H1 (cell line): ENCODE data around the gene CERT1. TPM values are rescaled to one million over a fixed set of nuclear protein-coding genes. Genes with fewer than 3 reads are reported as not detected.

ENCODE experiments used
- CTCF ChIA-PET: fragments of 300-600 bp; sonication (Branson Sonifier 250); formaldehyde crosslinking; loops from one replicate; lab custom pipeline; 2021; ENCODE audit not compliant: partially characterized antibody; lab: Charles Lee
- POLR2A ChIA-PET: fragments of 300-600 bp; sonication (Branson Sonifier 250); formaldehyde crosslinking; loops from one replicate; lab custom pipeline; 2021; ENCODE audit warnings: inconsistent platforms; ENCODE audit not compliant: partially characterized antibody; lab: Charles Lee
- DNase-seq, 2 experiments: peaks; one replicate each; pipeline versions ENCODE4 v3.0.0 to v3.0.0-alpha.2; 2010 to 2022; ENCODE audit warnings: low spot score in 2 of 2, low read depth in 1 of 2, mixed read lengths in 1 of 2
- FAIRE-seq: peaks from 2 replicates; lab custom pipeline; 2011; peaks lifted over from hg19 to GRCh38; lab: Jason Lieb, UNC
- H2AFZ ChIP-seq: 2 replicates; pipeline ENCODE4 v1.8.1; 2012; ENCODE audit warnings: low read length, inconsistent platforms
- H2AK5ac ChIP-seq: 2 replicates; pipeline ENCODE4 v1.6.1; 2013; ENCODE audit warnings: low read depth, low read length
- H2BK120ac ChIP-seq: replicated peaks from 2 replicates; pipeline ENCODE3; 2013; ENCODE audit warnings: low read depth, low read length, inconsistent platforms
- H2BK12ac ChIP-seq: 2 replicates; pipeline ENCODE4 v1.6.1; 2013; ENCODE audit warnings: low read depth, low read length
- H2BK15ac ChIP-seq: 2 replicates; pipeline ENCODE4 v1.6.1; 2013; ENCODE audit warnings: low read length
- H2BK20ac ChIP-seq: 2 replicates; pipeline ENCODE4 v1.6.1; 2013; ENCODE audit warnings: low read length
- H2BK5ac ChIP-seq: 2 replicates; pipeline ENCODE4 v1.6.1; 2013; ENCODE audit warnings: low read depth, low read length
- H3K14ac ChIP-seq: 2 replicates; pipeline ENCODE4 v1.6.1; 2013; ENCODE audit warnings: inconsistent platforms; ENCODE audit not compliant: insufficient read length
- H3K18ac ChIP-seq: 2 replicates; pipeline ENCODE4 v1.6.1; 2013; ENCODE audit warnings: low read length; ENCODE audit errors: extremely low read depth
- H3K23ac ChIP-seq: 2 replicates; pipeline ENCODE4 v1.6.1; 2013; ENCODE audit warnings: inconsistent platforms; ENCODE audit not compliant: insufficient read length
- H3K23me2 ChIP-seq: 2 replicates; pipeline ENCODE4 v1.6.1; 2013; ENCODE audit warnings: low read depth, low read length
- H3K27ac ChIP-seq: 2 replicates; pipeline ENCODE4 v1.6.1; 2011; ENCODE audit warnings: low read depth, low read length, inconsistent platforms
- H3K27me3 ChIP-seq, 4 experiments: replicated peaks in 1 of 4; 1 replicate in 1 of 4; 2 replicates in 3 of 4; pipeline versions ENCODE4 v1.6.1 to v1.8.1; 2011 to 2013; ENCODE audit warnings: low read length in 3 of 4, mild to moderate bottlenecking in 3 of 4, inconsistent platforms in 2 of 4, mixed read lengths in 2 of 4, moderate library complexity in 1 of 4; ENCODE audit not compliant: control insufficient read depth in 3 of 4, insufficient read depth in 3 of 4; ENCODE audit errors: extremely low read depth in 1 of 4
- H3K36me3 ChIP-seq, 4 experiments: 2 replicates each; pipeline versions ENCODE4 v1.6.1 to v1.8.1; 2011 to 2013; ENCODE audit warnings: mild to moderate bottlenecking in 4 of 4, low read length in 3 of 4, moderate library complexity in 2 of 4, control low read depth in 1 of 4, inconsistent platforms in 1 of 4; ENCODE audit not compliant: insufficient read depth in 4 of 4, control insufficient read depth in 2 of 4
- H3K4ac ChIP-seq: replicated peaks from 2 replicates; pipeline ENCODE3; 2013; ENCODE audit warnings: low read length, low read depth, mixed read lengths, inconsistent platforms; ENCODE audit not compliant: insufficient read length
- H3K4me1 ChIP-seq, 4 experiments: replicated peaks in 1 of 4; 1 replicate in 1 of 4; 2 replicates in 3 of 4; pipeline versions ENCODE4 v1.6.1 to v1.8.1; 2011 to 2013; ENCODE audit warnings: low read length in 3 of 4, inconsistent platforms in 2 of 4, mixed read lengths in 1 of 4; ENCODE audit not compliant: insufficient read depth in 4 of 4, control insufficient read depth in 3 of 4
- H3K4me2 ChIP-seq, 2 experiments: 2 replicates each; pipeline versions ENCODE4 v1.6.1 to v1.8.1; 2011 to 2013; ENCODE audit warnings: low read depth in 2 of 2, low read length in 2 of 2, control low read depth in 1 of 2, inconsistent platforms in 1 of 2, mild to moderate bottlenecking in 1 of 2; ENCODE audit not compliant: insufficient read depth in 1 of 2
- H3K4me3 ChIP-seq, 4 experiments: fragments of 200-600, 300-600 bp in 1 of 4; sonication (generic), shearing (Covaris generic), sonication (Bioruptor Twin) in 1 of 4; 2 replicates each; pipeline versions ENCODE4 v1.5.1 to v1.8.1; 2011 to 2016; ENCODE audit warnings: low read length in 4 of 4, low read depth in 3 of 4, control low read depth in 2 of 4, inconsistent platforms in 2 of 4, mild to moderate bottlenecking in 2 of 4, mixed read lengths in 1 of 4, moderate library complexity in 1 of 4; ENCODE audit not compliant: insufficient read depth in 2 of 4; ENCODE audit errors: extremely low read depth in 1 of 4
- H3K56ac ChIP-seq: replicated peaks from 2 replicates; pipeline ENCODE3; 2013; ENCODE audit warnings: low read depth, mild to moderate bottlenecking, mixed read lengths, low read length, inconsistent platforms; ENCODE audit not compliant: insufficient read length
- H3K79me1 ChIP-seq: 2 replicates; pipeline ENCODE4 v1.6.1; 2013; ENCODE audit warnings: low read depth, low read length, control low read depth
- H3K79me2 ChIP-seq, 2 experiments: 2 replicates each; pipeline versions ENCODE4 v1.6.1 to v1.8.1; 2012 to 2013; ENCODE audit warnings: low read length in 2 of 2, mild to moderate bottlenecking in 2 of 2, inconsistent platforms in 1 of 2; ENCODE audit not compliant: insufficient read depth in 2 of 2, control insufficient read depth in 1 of 2
- H3K9ac ChIP-seq, 4 experiments: replicated peaks in 1 of 4; 1 replicate in 1 of 4; 2 replicates in 3 of 4; pipeline versions ENCODE4 v1.6.1 to v1.8.1; 2011 to 2013; ENCODE audit warnings: low read depth in 3 of 4, low read length in 3 of 4, control low read depth in 2 of 4, mild to moderate bottlenecking in 2 of 4, moderate library complexity in 2 of 4, inconsistent platforms in 1 of 4; ENCODE audit errors: extremely low read depth in 1 of 4
- H3K9me3 ChIP-seq, 2 experiments: 2 replicates each; pipeline versions ENCODE4 v1.6.1 to v1.8.1; 2012 to 2013; ENCODE audit warnings: mild to moderate bottlenecking in 2 of 2, moderate library complexity in 2 of 2, control low read depth in 1 of 2, inconsistent platforms in 1 of 2, low read depth in 1 of 2, low read length in 1 of 2, mixed read lengths in 1 of 2; ENCODE audit not compliant: insufficient read depth in 2 of 2
- H4K20me1 ChIP-seq, 2 experiments: replicated peaks in 1 of 2; 2 replicates each; pipeline versions ENCODE3 to v1.8.1; 2011 to 2013; ENCODE audit warnings: inconsistent platforms in 2 of 2, low read length in 2 of 2, mild to moderate bottlenecking in 1 of 2; ENCODE audit not compliant: insufficient read depth in 2 of 2, control insufficient read depth in 1 of 2
- H4K5ac ChIP-seq: 2 replicates; pipeline ENCODE4 v1.6.1; 2013; ENCODE audit warnings: low read length, low read depth, mixed read lengths, inconsistent platforms; ENCODE audit not compliant: insufficient read length
- H4K8ac ChIP-seq: 2 replicates; pipeline ENCODE4 v1.8.0; 2013; ENCODE audit warnings: mild to moderate bottlenecking, moderate library complexity, low read length, inconsistent platforms; ENCODE audit not compliant: insufficient read depth; ENCODE audit errors: extremely low read depth
- H4K91ac ChIP-seq: replicated peaks from 2 replicates; pipeline ENCODE3; 2013; ENCODE audit warnings: low read length, mixed read lengths, inconsistent platforms; ENCODE audit not compliant: insufficient read length
- CBX5 ChIP-seq: fragments of 300-800, 300-1000 bp; sonication (generic); IDR thresholded peaks from 2 replicates; pipeline ENCODE4 v1.7.1; 2016; ENCODE audit warnings: antibody characterized with exemption, low read length, low read depth
- FOSL1 ChIP-seq: IDR thresholded peaks from 2 replicates; pipeline ENCODE4 v1.6.1; 2011; ENCODE audit warnings: mild to moderate bottlenecking, low read depth, low read length, moderate library complexity; ENCODE audit not compliant: insufficient read depth
- HDAC2 ChIP-seq, 2 experiments: fragments of 300-600 bp in 1 of 2; sonication (generic) in 1 of 2; IDR thresholded peaks; 2 replicates each; pipeline ENCODE4 v1.6.1; 2011 to 2012; ENCODE audit warnings: low read depth in 2 of 2, low read length in 2 of 2, mild to moderate bottlenecking in 2 of 2, moderate library complexity in 2 of 2, borderline replicate concordance in 1 of 2, inconsistent platforms in 1 of 2
- WGBS, 2 experiments: shearing (Covaris generic) in 1 of 2; methylation state at CpG; one replicate each; pipeline versions ENCODE4 v1.1.6 to v1.1.7; 2013 to 2015; ENCODE audit warnings: low lambda C conversion rate in 2 of 2, mixed read lengths in 2 of 2, inconsistent platforms in 1 of 2, low coverage in 1 of 2, missing lambda C conversion rate in 1 of 2; ENCODE audit not compliant: insufficient replicate concordance in 2 of 2, insufficient coverage in 1 of 2, insufficient read length in 1 of 2; ENCODE audit errors: extremely low coverage in 1 of 2, missing lambda C conversion rate in 1 of 2; 5-methylcytosine and 5-hydroxymethylcytosine counted together
- polyA plus RNA-seq, 7 experiments: library from polyadenylated mRNA; depleted of rRNA in 3 of 7; stranded (reverse) in 5 of 7; unstranded in 2 of 7; fragments of >200 nt in 5 of 7; fragments of 200-250 nt in 2 of 7; gene quantifications; 1 replicate in 5 of 7; 2 replicates in 1 of 7; 4 replicates in 1 of 7; pipeline versions ENCODE4 v1.2.1 to v1.2.3, GENCODE V29; 2011 to 2013; ENCODE audit warnings: missing spikeins in 2 of 7, mixed read lengths in 2 of 7
- total RNA-seq: library from RNA; stranded (reverse); fragmentation: NEBNext Ultra II Directional; extraction: Animal tissue kit (Norgen Biotek cat#: 25700); gene quantifications from 2 replicates; pipeline ENCODE4 v1.2.1, GENCODE V29; 2021

CERT1 gene
- total and polyA plus RNA-seq, 2 of the 8 experiments (the other 6 are each of a cell fraction or from before 2014, with no cell fraction given), result 7.8 to 55.3 TPM

GRCh38 chr5:75513841-75514240, 2.4 kb upstream of the CERT1 start:
- POLR2A ChIA-PET, result no interaction called here
- 88% methylated on average over 1 of the region's 1 CpG; no CpG with 5 or more reads in 1 of the 2 experiments for WGBS, 2 experiments
- CTCF ChIA-PET, result no interaction called here

More at GRCh38 chr5:75513841-75514240, 2.4 kb upstream of the CERT1 start:
- FAIRE-seq (no peak), DNase-seq (no peak)
- Histone ChIP-seq H3K18ac (no peak overlapping the region), H2AFZ (no peak overlapping the region), H3K36me3 (no peaks in the 10 kb centered on the region), H3K9me3 (no peaks in the 10 kb centered on the region), H3K27ac (no peak overlapping the region), H3K4ac (no peak overlapping the region), H4K91ac (no peak overlapping the region), H3K14ac (no peak overlapping the region), H3K79me2 (peaks cover 0 to 41% of the 10 kb centered on the region in 2 experiments; a peak in 3 of 4 replicates), H4K8ac (no peak overlapping the region), H2BK15ac (no peak overlapping the region), H3K4me2 (no peak overlapping the region), H3K23ac (no peak overlapping the region), H2BK12ac (no peak overlapping the region), H2AK5ac (no peak overlapping the region), H3K23me2 (peaks cover 2% of the 10 kb centered on the region; the same call in 1 of the 2 replicates), H3K56ac (no peak overlapping the region), H3K4me1 (peaks cover 0 to 3% (median 0%) of the 10 kb centered on the region in 4 experiments; a peak in 2 of 7 replicates), H2BK120ac (no peak overlapping the region), H2BK20ac (no peak overlapping the region), H4K5ac (no peak overlapping the region), H3K4me3 (no peak overlapping the region), H3K27me3 (no peaks in the 10 kb centered on the region), H4K20me1 (peaks cover 0 to 2% of the 10 kb centered on the region in 2 experiments), H3K9ac (no peak overlapping the region), H3K79me1 (peaks cover 2% of the 10 kb centered on the region; the same call in 1 of the 2 replicates), H2BK5ac (no peak overlapping the region)
- TF ChIP-seq FOSL1, result no peak
- TF ChIP-seq CBX5, result no peak
- TF ChIP-seq HDAC2 (IDR thresholded peaks at IDR 0.05; ENCODE audit: borderline replicate concordance in 1 of 2, low read depth in 2 of 2, low read length in 2 of 2), result no peak
